NCI-H2029 (cell line): ENCODE results near the gene TWNK.
A peak's percentile ranks its signal among the peaks of the same experiment; 100 is the strongest.
"Not testable (repeated sequence)": the region's sequence is repeated elsewhere in the genome, so short reads cannot be mapped to it uniquely, and the experiment has no call there.

Experiments
- DNase-seq: peaks from one replicate; lab custom pipeline; 2025; lab: John Stamatoyannopoulos, UW

TWNK gene

GRCh38 chr10:101030496-101031127 lies 43.3 kb downstream of the TWNK start:
- no peak for DNase-seq

- peak; percentile 36 for DNase-seq
Measured at GRCh38 chr10:101031128-101031795, 43.9 kb downstream of the TWNK start, which contains the start of the genes PDZD7 and SFXN3. TSS of gene PDZD7 (minus strand) at chr10:101031129. CDS start at chr10:101030219, 910 bp downstream. TSS of gene SFXN3 (plus strand) at chr10:101031234. CDS start at chr10:101034695, 3,461 bp downstream.

GRCh38 chr10:101031796-101032636 lies 44.7 kb downstream of the TWNK start:
- DNase-seq, result peak; percentile 7

- DNase-seq, result peak; percentile 16
Measured at GRCh38 chr10:101032637-101033224, 45.4 kb downstream of the TWNK start.

GRCh38 chr10:101033276-101033675 lies 45.9 kb downstream of the TWNK start:
- no peak for DNase-seq

GRCh38 chr10:101034404-101034803 lies 47.1 kb downstream of the TWNK start:
- DNase-seq, result not testable (repeated sequence)

- no peak for DNase-seq
Measured at GRCh38 chr10:101035314-101035713, 48.0 kb downstream of the TWNK start.

GRCh38 chr10:101035916-101036702 lies 48.8 kb downstream of the TWNK start:
- no peak for DNase-seq

- no peak for DNase-seq
Measured at GRCh38 chr10:101036726-101037125, 49.4 kb downstream of the TWNK start.

- no peak for DNase-seq
Measured at GRCh38 chr10:101038484-101038883, 51.1 kb downstream of the TWNK start.

- no peak for DNase-seq
Measured at GRCh38 chr10:101040061-101040460, 52.7 kb downstream of the TWNK start.

- no peak for DNase-seq
Measured at GRCh38 chr10:101040851-101041250, 53.5 kb downstream of the TWNK start.

- DNase-seq, result peak; percentile 52
Measured at GRCh38 chr10:101041252-101041761, 54.0 kb downstream of the TWNK start.

GRCh38 chr10:101042118-101042517 lies 54.8 kb downstream of the TWNK start:
- no peak for DNase-seq

GRCh38 chr10:101042667-101043362 lies 55.5 kb downstream of the TWNK start:
- peak; percentile 88 for DNase-seq

- DNase-seq, result no peak
Measured at GRCh38 chr10:101043363-101043707, 56.0 kb downstream of the TWNK start.
